Measurements from ENCODE around the gene TBCE. TPM values are rescaled to one million over a fixed set of nuclear protein-coding genes. Genes with fewer than 3 reads are reported as not detected.

The TBCE gene
- 13.9 and 19.1 TPM in 2 replicates for total RNA-seq

DNA sequence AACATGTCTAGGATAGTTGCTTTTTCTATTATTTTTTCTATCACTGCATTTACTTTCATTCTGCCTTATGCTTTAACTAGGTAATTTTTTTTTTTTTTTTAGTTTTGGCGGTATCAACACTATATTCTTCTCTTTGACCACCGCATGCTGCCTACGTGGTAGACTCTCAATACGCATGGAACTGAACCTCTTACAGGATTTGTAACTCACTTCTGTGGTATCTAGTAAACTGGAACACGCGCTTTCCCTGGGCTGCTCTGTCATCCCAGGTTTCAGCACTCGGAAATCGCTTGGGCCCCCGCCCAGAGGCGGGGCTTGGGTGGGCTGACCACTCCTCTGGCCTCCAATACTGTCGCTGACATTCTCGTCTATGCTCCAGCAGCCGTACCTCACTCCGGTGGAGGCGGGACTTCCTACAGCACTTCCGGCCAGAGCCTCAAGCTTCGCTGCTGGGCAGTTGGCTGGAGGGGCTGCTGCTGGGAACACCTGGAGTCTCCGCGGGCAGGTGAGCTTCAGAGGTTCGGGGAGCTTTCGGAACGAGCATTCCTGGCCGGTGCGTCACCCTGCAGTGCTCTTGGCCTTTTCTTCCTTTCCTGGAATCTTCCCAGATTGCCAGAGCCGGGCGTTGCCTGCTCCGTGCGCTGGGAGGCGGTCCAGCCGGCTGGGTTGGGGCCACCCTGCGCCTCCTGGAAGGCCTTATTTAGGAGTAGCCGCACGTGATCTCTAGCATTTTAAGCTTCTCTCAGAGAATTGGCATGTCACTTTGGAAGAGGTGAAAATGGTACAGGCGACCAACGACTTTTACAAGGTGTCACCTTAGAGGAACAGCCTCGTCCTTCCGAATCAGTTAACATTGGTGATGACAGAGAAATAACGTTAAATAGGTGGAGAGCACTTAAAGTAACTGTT lies at the start of gene TBCE:
Gene TBCE (plus strand): TSS at position 428 of the 909 bp plus-strand sequence. CDS start 12,623 bp downstream, outside the sequence.
- TF ChIP-seq, protein P1, sequence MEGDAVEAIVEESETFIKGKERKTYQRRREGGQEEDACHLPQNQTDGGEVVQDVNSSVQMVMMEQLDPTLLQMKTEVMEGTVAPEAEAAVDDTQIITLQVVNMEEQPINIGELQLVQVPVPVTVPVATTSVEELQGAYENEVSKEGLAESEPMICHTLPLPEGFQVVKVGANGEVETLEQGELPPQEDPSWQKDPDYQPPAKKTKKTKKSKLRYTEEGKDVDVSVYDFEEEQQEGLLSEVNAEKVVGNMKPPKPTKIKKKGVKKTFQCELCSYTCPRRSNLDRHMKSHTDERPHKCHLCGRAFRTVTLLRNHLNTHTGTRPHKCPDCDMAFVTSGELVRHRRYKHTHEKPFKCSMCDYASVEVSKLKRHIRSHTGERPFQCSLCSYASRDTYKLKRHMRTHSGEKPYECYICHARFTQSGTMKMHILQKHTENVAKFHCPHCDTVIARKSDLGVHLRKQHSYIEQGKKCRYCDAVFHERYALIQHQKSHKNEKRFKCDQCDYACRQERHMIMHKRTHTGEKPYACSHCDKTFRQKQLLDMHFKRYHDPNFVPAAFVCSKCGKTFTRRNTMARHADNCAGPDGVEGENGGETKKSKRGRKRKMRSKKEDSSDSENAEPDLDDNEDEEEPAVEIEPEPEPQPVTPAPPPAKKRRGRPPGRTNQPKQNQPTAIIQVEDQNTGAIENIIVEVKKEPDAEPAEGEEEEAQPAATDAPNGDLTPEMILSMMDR (IDR thresholded peaks at IDR 0.05): no peak
- intact Hi-C loops (cut with micrococcal nuclease): loop anchor here (1.0 to 2.0 kb wide), 4 partner anchors 39 to 889 kb away; partner anchors contain the start of genes ARID4B, B3GALNT2, GGPS1 and RBM34
- ChIA-PET POLR2A (interaction anchor here (0.5 to 1.3 kb wide), 3 partner anchors 39 to 207 kb away, joined by 3 to 8 read pairs (median 7); partner anchors contain the start of genes ARID4B and GGPS1), CTCF (interaction anchor here (2.0 kb wide), 1 partner anchor 49 kb away, joined by 8 read pairs; no protein-coding TSS in a partner anchor)
- peak within 1 kb of the TSS; percentile 89 for H3K27ac Mint-ChIP-seq
- peaks cover 7% of the 10 kb centered on the region for H3K36me3 Mint-ChIP-seq (ENCODE audit: low read depth)
- peak within 1 kb of the TSS; percentile 97 for H3K4me3 Mint-ChIP-seq
- ATAC-seq (ENCODE audit: low read depth) (peak; percentile 100), DNase-seq (peak; percentile 80)
- no peaks in the 10 kb centered on the region for H3K27me3 Mint-ChIP-seq
- peaks cover 29% of the 10 kb centered on the region for H3K4me1 Mint-ChIP-seq
- no peaks in the 10 kb centered on the region for H3K9me3 Mint-ChIP-seq

GRCh38 chr1:235319255-235319654 lies 48.0 kb upstream of the TBCE start:
- DNase-seq (no peak), ATAC-seq (ENCODE audit: low read depth) (no peak)
- POLR2A ChIA-PET: interaction anchor here (0.7 kb wide), 3 partner anchors 8 to 49 kb away, joined by 4 to 5 read pairs (median 4); partner anchors contain the start of gene ARID4B
- peaks cover 52% of the 10 kb centered on the region for H3K36me3 Mint-ChIP-seq (ENCODE audit: low read depth)
- TF ChIP-seq, protein P1 (IDR thresholded peaks at IDR 0.05): no peak
- H3K27ac Mint-ChIP-seq: no peak overlapping the region
- H3K27me3 Mint-ChIP-seq: no peaks in the 10 kb centered on the region
- H3K4me3 Mint-ChIP-seq: no peak overlapping the region
- no peaks in the 10 kb centered on the region for H3K9me3 Mint-ChIP-seq
- intact Hi-C loops (cut with micrococcal nuclease): no loop called here
- CTCF ChIA-PET: no interaction called here
- peaks cover 68% of the 10 kb centered on the region for H3K4me1 Mint-ChIP-seq

DNA sequence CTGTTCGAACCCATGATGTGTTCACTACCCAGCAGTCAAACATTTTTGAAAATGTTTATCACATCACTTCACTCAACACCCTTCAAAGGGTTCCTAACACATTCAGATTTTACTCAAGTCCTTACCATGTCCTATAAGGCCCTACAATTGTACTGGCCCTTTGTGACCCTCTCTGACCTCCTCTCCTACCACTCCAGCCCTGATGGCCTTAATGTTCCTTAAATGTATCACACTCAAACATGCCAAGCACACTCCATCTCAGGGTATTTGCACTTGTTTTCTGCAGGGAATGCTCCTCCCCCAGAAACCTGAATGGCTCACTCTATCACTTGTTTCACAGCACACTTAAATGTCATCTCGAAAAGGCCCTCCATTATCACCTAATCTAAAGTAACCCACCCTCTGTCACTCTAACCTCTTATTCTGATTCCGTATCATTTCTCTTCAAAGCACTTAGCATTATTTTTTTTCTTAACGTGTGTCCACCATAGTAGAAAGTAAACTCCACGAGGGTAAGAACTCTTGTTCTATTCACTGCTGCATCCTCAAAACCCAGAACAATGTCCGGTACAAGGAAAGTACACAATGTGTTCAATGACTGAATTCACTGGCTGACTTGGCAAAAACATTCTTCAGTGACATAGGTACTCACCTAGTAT lies 46.6 kb upstream of the TBCE start:
- no peaks in the 10 kb centered on the region for H3K9me3 Mint-ChIP-seq
- no peaks in the 10 kb centered on the region for H3K27me3 Mint-ChIP-seq
- DNase-seq (no peak), ATAC-seq (ENCODE audit: low read depth) (no peak)
- no peak overlapping the region for H3K4me3 Mint-ChIP-seq
- H3K4me1 Mint-ChIP-seq: peaks cover 71% of the 10 kb centered on the region
- H3K27ac Mint-ChIP-seq: peak overlapping the region; percentile 3
- POLR2A ChIA-PET: no interaction called here
- TF ChIP-seq, protein P1 (IDR thresholded peaks at IDR 0.05): no peak
- intact Hi-C loops (cut with micrococcal nuclease): no loop called here
- H3K36me3 Mint-ChIP-seq (ENCODE audit: low read depth): peaks cover 45% of the 10 kb centered on the region
- CTCF ChIA-PET: no interaction called here

DNA sequence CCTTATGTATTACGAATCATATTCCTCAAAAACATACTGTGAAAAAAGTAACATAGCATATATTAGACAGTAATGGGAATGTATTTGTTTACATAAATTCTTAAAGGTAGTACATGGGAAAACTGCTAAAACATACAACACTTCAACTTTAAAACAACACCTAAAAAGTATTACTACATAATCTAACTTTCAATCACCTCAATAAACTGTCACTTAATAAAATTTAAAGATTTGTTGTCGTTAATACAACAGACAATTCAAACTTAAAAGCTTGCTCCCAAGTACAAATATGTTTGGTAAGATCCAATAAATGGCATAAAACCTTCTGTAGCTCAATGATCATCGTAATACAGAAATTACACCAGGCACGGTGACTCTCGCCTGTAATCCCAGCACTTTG lies 42.9 kb upstream of the TBCE start:
- TF ChIP-seq, protein P1 (IDR thresholded peaks at IDR 0.05): no peak
- H3K27me3 Mint-ChIP-seq: no peaks in the 10 kb centered on the region
- peak overlapping the region; percentile 51 for H3K27ac Mint-ChIP-seq
- peaks cover 56% of the 10 kb centered on the region for H3K4me1 Mint-ChIP-seq
- peaks cover 39% of the 10 kb centered on the region for H3K36me3 Mint-ChIP-seq (ENCODE audit: low read depth)
- DNase-seq: no peak
- peak overlapping the region; percentile 98 for H3K4me3 Mint-ChIP-seq
- ChIA-PET POLR2A (interaction anchor here (0.6 to 1.6 kb wide), 2 partner anchors 63 to 951 kb away, joined by 3 to 4 read pairs; partner anchors contain the start of gene COA6), CTCF (interaction anchor here (1.7 kb wide), 1 partner anchor 92 kb away, joined by 4 read pairs; no protein-coding TSS in a partner anchor)
- H3K9me3 Mint-ChIP-seq: no peaks in the 10 kb centered on the region
- no peak for ATAC-seq (ENCODE audit: low read depth)
- intact Hi-C loops (cut with micrococcal nuclease): no loop called here
